ENCODE data around the gene SIGLECL1.

Gene SIGLECL1

DNA sequence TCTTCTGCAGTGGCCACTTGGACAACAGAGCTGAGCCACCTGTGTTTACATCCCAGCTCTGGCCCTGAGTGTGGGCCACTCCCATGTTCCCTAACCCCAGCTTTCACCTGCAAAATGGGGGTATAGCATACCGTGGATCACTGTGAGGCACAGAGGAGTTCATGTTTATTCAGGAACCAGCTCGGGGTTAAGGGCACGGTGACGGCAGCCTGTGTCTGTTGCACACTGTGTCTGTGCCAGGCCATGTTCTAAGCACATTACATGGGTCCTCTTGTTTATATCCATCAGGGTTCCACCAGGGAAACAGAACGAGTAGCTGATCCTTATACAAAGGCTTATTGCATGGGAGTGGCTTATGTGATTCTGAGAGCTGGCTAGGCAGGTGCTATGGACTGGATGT is 46.5 kb downstream of the SIGLECL1 start:
- DNase-seq: no peak

DNA sequence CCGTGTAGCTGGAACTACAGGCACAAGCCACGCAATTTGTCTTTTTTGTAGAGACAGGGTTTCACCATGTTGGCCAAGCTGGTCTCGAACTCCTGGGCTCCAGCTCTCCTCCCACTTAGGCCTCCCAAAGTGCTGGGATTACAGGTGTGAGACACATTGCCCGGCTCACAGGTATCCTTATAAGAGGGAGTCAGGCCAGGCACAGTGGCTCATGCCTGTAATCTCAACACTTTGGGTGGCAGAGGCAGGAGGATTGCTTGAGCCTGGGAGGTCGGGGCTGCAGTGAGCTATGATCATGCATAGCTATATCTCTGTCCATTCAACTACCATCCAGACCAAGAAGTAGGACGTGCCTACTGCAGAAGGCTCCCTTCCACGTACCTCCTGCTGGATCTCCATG is 50.4 kb downstream of the SIGLECL1 start:
- DNase-seq: no peak

DNA sequence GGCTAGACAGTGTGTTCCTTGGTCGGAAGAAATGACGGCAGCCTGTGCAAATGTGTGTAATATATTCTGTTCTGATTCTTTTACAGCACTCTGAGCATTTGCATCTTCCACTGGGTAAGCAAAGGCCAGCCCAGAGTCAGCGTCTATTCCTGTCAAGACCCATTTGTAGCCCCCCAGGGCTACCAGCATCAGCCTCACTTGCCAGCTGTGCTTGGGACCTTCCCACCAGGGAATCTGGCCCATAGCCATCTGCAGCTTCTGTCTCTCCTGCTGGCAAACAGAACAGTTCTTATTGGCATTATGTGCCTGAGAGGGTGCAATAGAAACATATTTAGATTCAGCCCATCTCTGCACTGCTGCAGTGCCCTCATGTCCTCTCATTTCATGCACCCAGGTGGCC is 54.6 kb downstream of the SIGLECL1 start:
- no peak for DNase-seq

DNA sequence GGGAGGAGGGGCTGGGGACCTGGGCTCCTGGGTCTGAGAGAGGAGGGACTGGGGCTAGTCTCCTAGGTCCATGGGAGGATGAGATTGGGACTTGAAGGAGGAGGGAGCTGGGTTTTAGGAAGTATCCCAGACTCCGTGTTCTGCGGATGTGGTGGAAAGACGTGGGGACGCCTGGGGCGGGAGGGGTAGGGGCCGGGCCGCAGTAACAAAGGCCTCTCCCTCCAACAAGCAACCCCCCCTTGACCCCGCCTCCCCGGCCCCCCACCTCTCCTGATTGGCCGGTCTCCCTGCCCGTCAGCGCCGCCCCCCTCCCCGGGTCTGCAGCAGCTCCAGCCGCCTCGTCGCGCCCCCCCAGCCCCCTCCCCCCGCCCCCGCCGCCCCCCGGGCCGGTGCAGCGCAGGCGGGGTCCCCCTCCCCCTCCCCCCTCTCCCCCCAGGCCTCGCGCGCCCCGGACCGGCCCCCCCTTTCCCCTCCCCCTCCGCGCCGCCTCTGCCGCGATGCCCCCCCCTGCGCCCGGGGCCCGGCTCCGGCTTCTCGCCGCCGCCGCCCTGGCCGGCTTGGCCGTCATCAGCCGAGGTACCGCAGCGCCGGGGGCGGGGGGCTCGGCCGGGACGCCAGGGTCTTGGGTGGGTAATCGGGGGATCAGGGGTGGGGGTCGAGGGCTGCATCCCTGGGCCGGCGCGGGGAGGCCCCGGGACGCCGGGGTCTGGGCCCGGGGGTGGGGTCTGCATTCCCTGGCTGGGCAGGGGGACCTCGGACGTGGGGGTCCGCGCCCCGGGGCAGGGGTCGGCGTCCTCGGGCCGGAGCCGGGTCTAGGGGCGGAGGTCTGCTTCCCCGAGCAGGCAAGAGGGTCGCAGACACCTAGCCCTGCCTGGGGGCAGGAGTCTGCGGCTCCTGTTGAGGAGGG is 60.7 kb downstream of the SIGLECL1 start, which contains the start of gene IGLON5:
Gene IGLON5 (plus strand): TSS at position 294 of the 907 bp plus-strand sequence. CDS start 204 bp downstream, at position 498.
- DNase-seq: no peak

DNA sequence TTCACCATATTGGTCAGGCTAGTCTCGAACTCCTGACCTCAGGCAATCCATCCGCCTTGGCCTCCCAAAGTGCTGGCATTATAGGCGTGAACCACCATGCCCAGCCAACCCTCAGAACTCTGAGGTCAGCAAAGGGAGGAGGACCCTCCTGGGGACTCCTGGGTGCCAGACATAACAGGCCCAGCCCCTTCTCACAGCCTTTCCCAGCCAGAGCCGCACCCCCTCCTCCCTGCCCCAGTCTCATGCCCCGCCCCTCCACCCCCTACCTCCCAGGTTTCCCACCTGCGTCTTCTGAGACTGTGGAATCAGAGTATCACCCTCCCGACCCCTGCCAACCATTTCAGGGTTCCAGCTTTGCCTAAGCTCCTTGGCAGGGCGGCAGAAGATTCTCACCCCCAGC is 65.8 kb downstream of the SIGLECL1 start:
- DNase-seq: no peak

DNA sequence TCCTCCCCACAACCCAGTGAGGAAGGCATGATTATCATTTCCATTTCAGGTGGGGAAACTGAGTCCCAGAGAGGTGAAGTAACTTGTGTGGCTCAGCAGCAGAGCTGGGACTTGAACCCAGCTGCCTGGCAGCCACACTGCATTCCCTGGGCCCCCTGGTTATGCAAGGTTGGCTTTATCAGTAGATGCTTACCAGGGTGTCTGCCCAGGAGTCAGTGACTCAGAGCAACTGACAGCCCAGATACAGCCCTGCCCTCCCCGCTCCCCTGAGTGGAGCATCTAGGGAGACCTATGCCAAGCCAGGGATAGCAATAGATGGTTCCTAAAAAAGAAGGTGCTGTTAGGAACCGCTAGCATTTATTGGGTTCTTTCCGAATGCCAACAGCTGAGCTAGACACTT is 66.5 kb downstream of the SIGLECL1 start:
- DNase-seq: no peak

DNA sequence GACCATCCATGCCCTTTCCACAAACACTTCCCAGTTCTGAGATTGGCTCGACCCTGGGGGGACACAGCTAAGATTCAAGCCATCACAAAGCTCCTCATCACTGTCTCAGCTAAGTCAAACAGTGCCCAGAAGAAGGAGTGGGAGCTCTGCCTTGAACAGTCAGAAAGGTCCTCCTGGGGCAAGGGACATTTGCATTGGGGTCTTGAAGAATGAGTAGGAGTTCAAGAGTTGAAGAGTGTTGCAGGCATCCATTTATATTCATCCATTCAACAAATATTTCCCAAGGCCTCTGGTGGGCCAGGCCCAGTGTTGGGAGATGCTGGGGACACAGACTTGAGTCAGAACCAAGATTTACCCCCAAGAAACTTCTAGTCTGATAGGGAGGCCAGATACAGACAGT is 67.1 kb downstream of the SIGLECL1 start:
- DNase-seq: no peak

Data from CD4-positive, alpha-beta T cell treated with Interleukin-21 for 1 hour (primary cell).